ENCODE data around the gene MOB4. TPM values are rescaled to one million over a fixed set of nuclear protein-coding genes. Genes with fewer than 3 reads are reported as not detected.
"Not testable (repeated sequence)": the region's sequence is repeated elsewhere in the genome, so short reads cannot be mapped to it uniquely, and the experiment has no call there.

Gene MOB4
- total and polyA plus RNA-seq, 2 donors (not counting 1 experiment from before 2014, with no cell fraction given): 12.6 to 20.8 TPM

DNA sequence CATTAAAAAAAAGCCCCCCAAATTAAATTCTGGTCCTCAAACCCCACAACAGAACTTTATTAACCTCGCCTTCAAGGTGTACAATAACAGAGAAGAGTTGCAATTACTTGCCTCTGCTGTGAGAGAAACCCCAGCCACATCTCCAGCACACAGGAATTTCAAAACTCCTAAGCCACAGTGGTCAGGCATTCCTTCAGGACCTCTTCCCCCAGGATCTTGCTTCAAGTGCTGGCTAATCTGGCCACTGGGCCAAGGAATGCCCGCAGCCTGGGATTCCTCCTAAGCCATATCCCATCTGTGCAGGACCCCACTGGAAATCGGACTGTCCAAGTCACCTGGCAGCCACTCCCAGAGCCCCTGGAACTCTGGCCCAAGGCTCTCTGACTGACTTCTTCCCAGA is 64.3 kb downstream of the MOB4 start:
- DNase-seq; H3K9ac ChIP-seq (ENCODE audit: low read length); CTCF ChIA-PET; intact Hi-C loops (cut with micrococcal nuclease); H3K4me2 ChIP-seq (replicated peaks; ENCODE audit: low read depth, low read length, poor library complexity, severe bottlenecking); H3K4me3 ChIP-seq (ENCODE audit: control extremely low read depth in 1 of 5, extremely low read depth in 1 of 5, insufficient read depth in 1 of 5, low read depth in 2 of 5, low read length in 4 of 5); ATAC-seq (ENCODE audit: low read depth); H4K20me1 ChIP-seq (ENCODE audit: control insufficient read depth, insufficient read depth, low read length, poor library complexity, severe bottlenecking); H3K27me3 Mint-ChIP-seq; H3K9me3 Mint-ChIP-seq (ENCODE audit: insufficient read depth); H3K9me3 ChIP-seq (ENCODE audit: control extremely low read depth in 1 of 3, control insufficient read depth in 2 of 3, insufficient read depth in 1 of 3, low read length in 2 of 3); H2AFZ ChIP-seq (ENCODE audit: insufficient read depth, low read depth, low read length, poor library complexity, severe bottlenecking); H3K36me3 ChIP-seq (replicated peaks in 1 of 2; ENCODE audit: control extremely low read depth in 1 of 2, control insufficient read depth in 1 of 2, extremely low read depth in 1 of 2, insufficient read depth in 2 of 2, low read length in 1 of 2); H3K27ac Mint-ChIP-seq; H3K4me1 Mint-ChIP-seq; H3K4me1 ChIP-seq (ENCODE audit: control insufficient read depth in 2 of 2, insufficient read depth in 2 of 2, low read length in 2 of 2); POLR2A ChIA-PET; H3K27ac ChIP-seq (ENCODE audit: low read length in 2 of 2); H3K27me3 ChIP-seq (replicated peaks in 1 of 4; ENCODE audit: control extremely low read depth in 1 of 4, control insufficient read depth in 3 of 4, insufficient read depth in 4 of 4, low read length in 3 of 4); H3K79me2 ChIP-seq (ENCODE audit: control insufficient read depth, insufficient read depth, low read length); H3K4me3 Mint-ChIP-seq: not testable (repeated sequence)
- WGBS (ENCODE audit: insufficient coverage): 86% methylated on average over 3 of the region's 3 CpGs

DNA sequence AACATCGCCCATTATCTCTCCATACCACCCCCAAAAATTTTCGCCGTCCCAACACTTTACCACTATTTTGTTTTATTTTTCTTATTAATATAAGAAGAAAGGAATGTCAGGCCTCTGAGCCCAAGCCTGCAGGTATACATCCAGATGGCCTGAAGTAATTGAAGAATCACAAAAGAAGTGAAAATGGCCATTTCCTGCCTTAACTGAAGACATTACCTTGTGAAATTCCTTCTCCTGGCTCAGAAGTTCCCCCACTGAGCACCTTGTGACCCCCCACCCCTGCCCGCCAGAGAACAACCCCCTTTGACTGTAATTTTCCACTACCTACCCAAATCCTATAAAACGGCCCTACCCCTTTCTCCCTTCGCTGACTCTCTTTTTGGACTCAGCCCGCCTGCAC is 71.4 kb downstream of the MOB4 start:
- ATAC-seq (ENCODE audit: low read depth); H3K27ac Mint-ChIP-seq; H3K4me2 ChIP-seq (replicated peaks; ENCODE audit: low read depth, low read length, poor library complexity, severe bottlenecking); H3K4me3 Mint-ChIP-seq; H3K27me3 ChIP-seq (replicated peaks in 1 of 4; ENCODE audit: control extremely low read depth in 1 of 4, control insufficient read depth in 3 of 4, insufficient read depth in 4 of 4, low read length in 3 of 4); H3K9me3 Mint-ChIP-seq (ENCODE audit: insufficient read depth); H3K79me2 ChIP-seq (ENCODE audit: control insufficient read depth, insufficient read depth, low read length); POLR2A ChIA-PET; H3K4me1 Mint-ChIP-seq; H3K9ac ChIP-seq (ENCODE audit: low read length); intact Hi-C loops (cut with micrococcal nuclease); H3K4me3 ChIP-seq (ENCODE audit: control extremely low read depth in 1 of 5, extremely low read depth in 1 of 5, insufficient read depth in 1 of 5, low read depth in 2 of 5, low read length in 4 of 5); DNase-seq; H3K27ac ChIP-seq (ENCODE audit: low read length in 2 of 2); H4K20me1 ChIP-seq (ENCODE audit: control insufficient read depth, insufficient read depth, low read length, poor library complexity, severe bottlenecking); H3K36me3 ChIP-seq (replicated peaks in 1 of 2; ENCODE audit: control extremely low read depth in 1 of 2, control insufficient read depth in 1 of 2, extremely low read depth in 1 of 2, insufficient read depth in 2 of 2, low read length in 1 of 2); CTCF ChIA-PET; H2AFZ ChIP-seq (ENCODE audit: insufficient read depth, low read depth, low read length, poor library complexity, severe bottlenecking); H3K4me1 ChIP-seq (ENCODE audit: control insufficient read depth in 2 of 2, insufficient read depth in 2 of 2, low read length in 2 of 2): not testable (repeated sequence)
- H3K27me3 Mint-ChIP-seq: peaks cover 14% of the 10 kb centered on the region
- WGBS (ENCODE audit: insufficient coverage): 100% methylated on average over 2 of the region's 7 CpGs
- H3K9me3 ChIP-seq (ENCODE audit: control extremely low read depth in 1 of 3, control insufficient read depth in 2 of 3, insufficient read depth in 1 of 3, low read length in 2 of 3): peaks cover 0 to 11% (median 0%) of the 10 kb centered on the region in 3 donors
